ENCODE results near the gene PLD5. TPM values are rescaled to one million over a fixed set of nuclear protein-coding genes. Genes with fewer than 3 reads are reported as not detected.
A peak's percentile ranks its signal among the peaks of the same experiment; 100 is the strongest.

The PLD5 gene
- 0.11 TPM in 1 of 2 replicates, not detected in the other for total RNA-seq (2014; rRNA removed; shearing (Covaris generic))

- peak; percentile 39 for DNase-seq (ENCODE audit: low read depth)
Measured at GRCh38 chr1:242524571-242525359, at the start of gene PLD5. PLD5 (minus strand) TSS chr1:242524697.

- DNase-seq (ENCODE audit: low read depth) = peak; percentile 39
Measured at GRCh38 chr1:242569867-242570266, 45.4 kb upstream of the PLD5 start.

GRCh38 chr1:242568666-242569065 lies 44.2 kb upstream of the PLD5 start:
- no peak for DNase-seq (ENCODE audit: low read depth)

GRCh38 chr1:242567596-242567995 lies 43.1 kb upstream of the PLD5 start:
- no peak for DNase-seq (ENCODE audit: low read depth)

GRCh38 chr1:242556759-242557158 lies 32.3 kb upstream of the PLD5 start:
- DNase-seq (ENCODE audit: low read depth) = no peak

- peak; percentile 24 for DNase-seq (ENCODE audit: low read depth)
Measured at GRCh38 chr1:242556276-242556675, 31.8 kb upstream of the PLD5 start.

GRCh38 chr1:242554577-242554976 lies 30.1 kb upstream of the PLD5 start:
- no peak for DNase-seq (ENCODE audit: low read depth)

- peak; percentile 84 for DNase-seq (ENCODE audit: low read depth)
Measured at GRCh38 chr1:242546849-242547729, 22.6 kb upstream of the PLD5 start.

GRCh38 chr1:242546441-242546840 lies 21.9 kb upstream of the PLD5 start:
- DNase-seq (ENCODE audit: low read depth) = peak; percentile 43

GRCh38 chr1:242544071-242544470 lies 19.6 kb upstream of the PLD5 start:
- no peak for DNase-seq (ENCODE audit: low read depth)

- no peak for DNase-seq (ENCODE audit: low read depth)
Measured at GRCh38 chr1:242542271-242542670, 17.8 kb upstream of the PLD5 start.

- DNase-seq (ENCODE audit: low read depth) = no peak
Measured at GRCh38 chr1:242535986-242536385, 11.5 kb upstream of the PLD5 start.

- DNase-seq (ENCODE audit: low read depth) = no peak
Measured at GRCh38 chr1:242534753-242535152, 10.3 kb upstream of the PLD5 start.

- peak; percentile 3 for DNase-seq (ENCODE audit: low read depth)
Measured at GRCh38 chr1:242530761-242531160, 6.3 kb upstream of the PLD5 start.

GRCh38 chr1:242525769-242526168 lies 1.3 kb upstream of the PLD5 start:
- no peak for DNase-seq (ENCODE audit: low read depth)

- DNase-seq (ENCODE audit: low read depth) = no peak
Measured at GRCh38 chr1:242525360-242525722, 844 bp upstream of the PLD5 start.

- DNase-seq (ENCODE audit: low read depth) = peak; percentile 80
Measured at GRCh38 chr1:242523719-242524570, 552 bp downstream of the PLD5 start.

- DNase-seq (ENCODE audit: low read depth) = no peak
Measured at GRCh38 chr1:242522996-242523718, 1.3 kb downstream of the PLD5 start.

GRCh38 chr1:242522304-242522945 lies 2.1 kb downstream of the PLD5 start:
- DNase-seq (ENCODE audit: low read depth) = no peak

- DNase-seq (ENCODE audit: low read depth) = no peak
Measured at GRCh38 chr1:242515555-242515954, 8.9 kb downstream of the PLD5 start.

- DNase-seq (ENCODE audit: low read depth) = no peak
Measured at GRCh38 chr1:242506724-242507123, 17.8 kb downstream of the PLD5 start.

All from Daoy (cell line).